Activated CD4-positive, alpha-beta T cell treated with anti-CD3 and anti-CD28 coated beads for 24 hours (primary cell): Measurements from ENCODE around the gene ZNF837.

Experiments used
- DNase-seq, 2 donors: peaks; one replicate each; pipeline ENCODE4 v3.0.0-alpha.2; 2020; ENCODE audit warnings: low read depth in 2 of 2

Gene ZNF837

DNA sequence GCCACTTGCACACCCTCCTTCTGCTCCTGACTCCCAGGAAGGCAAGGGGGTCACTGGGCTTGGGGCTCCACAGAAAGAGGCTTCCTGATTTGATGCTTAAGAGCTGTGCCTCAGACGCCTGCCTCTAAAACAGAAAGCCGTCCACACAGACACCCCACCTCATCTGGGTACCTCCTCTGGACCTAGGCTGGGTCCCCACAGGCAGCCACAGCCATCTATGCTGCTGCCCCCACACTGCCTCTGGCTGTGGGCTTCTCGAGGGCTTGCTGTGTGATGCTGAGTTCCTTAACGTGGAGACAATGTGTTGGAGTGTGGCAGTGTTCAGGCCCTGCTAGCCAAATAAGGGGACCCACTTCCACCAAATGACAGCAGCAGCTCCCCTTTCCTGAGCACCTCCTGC, 62.5 kb downstream of the ZNF837 start:
- no peak for DNase-seq
